Measurements from ENCODE around the gene TUBGCP6. TPM values are rescaled to one million over a fixed set of nuclear protein-coding genes. Genes with fewer than 3 reads are reported as not detected.

The TUBGCP6 gene
- total RNA-seq, 1 experiment from 2014 or later: 38.6 TPM

DNA sequence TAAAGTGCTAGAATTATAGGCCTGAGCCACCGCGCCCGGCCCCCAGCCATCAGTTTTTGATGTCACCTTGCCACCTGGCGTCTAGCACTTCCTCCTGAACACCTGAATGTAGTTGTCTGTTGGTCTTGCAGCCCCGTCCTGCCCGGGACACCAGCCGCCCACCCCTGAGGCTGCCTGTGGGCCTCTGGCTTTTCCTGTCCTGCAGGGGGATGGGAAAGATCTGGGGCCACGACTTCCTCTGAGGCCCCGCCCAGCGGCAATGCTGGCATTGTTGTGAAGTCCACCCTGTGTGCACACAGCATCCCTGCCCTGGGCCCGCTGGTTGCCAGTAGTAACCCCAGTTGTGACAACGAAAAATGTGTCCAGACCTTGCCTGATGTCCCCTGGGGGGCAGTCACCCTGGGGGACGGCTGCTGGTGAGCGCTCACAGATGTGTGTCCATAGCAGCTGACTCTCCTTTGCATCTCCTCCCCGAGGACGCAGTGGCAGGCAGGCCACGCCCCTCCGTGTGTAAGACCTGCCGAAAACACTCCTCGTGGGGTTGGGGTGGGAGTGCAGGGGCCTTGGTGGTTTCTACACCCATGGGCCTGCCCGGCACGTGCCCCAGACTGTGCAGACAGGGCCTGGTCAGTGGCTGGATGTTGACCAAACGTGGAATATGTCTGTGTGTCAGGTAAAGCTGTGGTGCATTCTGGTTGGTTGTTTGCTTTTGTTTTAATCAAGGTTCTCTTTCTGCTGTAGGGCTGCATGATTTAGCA is 37.3 kb downstream of the TUBGCP6 start:
- Histone ChIP-seq H3K4me3 (replicated peaks in 1 of 2; ENCODE audit: low read depth in 1 of 2, low read length in 2 of 2) (no peak overlapping the region), H3K27me3 (ENCODE audit: insufficient read depth, low read length) (no peaks in the 10 kb centered on the region), H3K9ac (ENCODE audit: low read length) (no peak overlapping the region), H3K9me3 (ENCODE audit: control insufficient read depth in 1 of 2, insufficient read depth in 1 of 2, low read depth in 1 of 2, low read length in 2 of 2) (peaks cover 0 to 8% of the 10 kb centered on the region in 2 experiments; a peak in 1 of 4 replicates), H3K36me3 (ENCODE audit: control insufficient read depth in 1 of 2, insufficient read depth in 2 of 2, low read length in 2 of 2) (peaks cover 6 to 11% of the 10 kb centered on the region in 2 experiments; a peak in 3 of 4 replicates), H3K9me2 (ENCODE audit: insufficient read depth) (no peaks in the 10 kb centered on the region), H3K79me2 (ENCODE audit: insufficient read depth, low read length) (0 out of 2 replicates have a peak, but pooled peaks cover 5% of the 10 kb centered on the region), H3K27ac (ENCODE audit: low read depth, low read length) (no peak overlapping the region), H4K20me1 (ENCODE audit: insufficient read depth) (no peaks in the 10 kb centered on the region), H3K4me2 (ENCODE audit: low read length) (no peak overlapping the region), H3K4me1 (ENCODE audit: control insufficient read depth in 1 of 2, insufficient read depth in 2 of 2, low read length in 2 of 2) (peaks cover 0 to 16% of the 10 kb centered on the region in 2 experiments; a peak in 2 of 4 replicates), H2AFZ (ENCODE audit: low read depth, low read length, poor library complexity, severe bottlenecking) (no peak overlapping the region)
- POLR2A ChIA-PET: no interaction called here
- no peak for ATAC-seq
- CTCF ChIA-PET: interaction anchor here (1.7 kb wide), 1 partner anchor 59 kb away, joined by 7 read pairs; no protein-coding TSS in a partner anchor
- no TSS peak for BruUV-seq (replicated peaks)
- RAD21 ChIA-PET (ENCODE audit: low non-redundant PET in 1 of 2, low total read pairs in 2 of 2, uncharacterized antibody in 2 of 2, unreplicated experiment in 2 of 2): no interaction called here
- DNase-seq (ENCODE audit: low read depth, low spot score): no peak
- intact Hi-C loops (cut with micrococcal nuclease): loop anchor here (10.0 kb wide), 1 partner anchor 273 kb away; no protein-coding TSS in a partner anchor
- TF ChIP-seq EGR1 (IDR thresholded peaks at IDR 0.05; ENCODE audit: low read depth) (no peak), FOSL1 (IDR thresholded peaks at IDR 0.05; ENCODE audit: low read depth) (no peak), YY1 (IDR thresholded peaks at IDR 0.05; ENCODE audit: extremely low read depth, insufficient replicate concordance, low read depth, low read length) (no peak), TCF7L2 (IDR thresholded peaks at IDR 0.05; ENCODE audit: borderline replicate concordance, extremely low read depth, insufficient read depth, insufficient read length) (no peak), EZH2 (IDR thresholded peaks at IDR 0.05) (no peak), EZH2phosphoT487 (IDR thresholded peaks at IDR 0.05; ENCODE audit: borderline replicate concordance) (no peak), SRF (IDR thresholded peaks at IDR 0.05; ENCODE audit: low read depth) (no peak), CEBPB (IDR thresholded peaks at IDR 0.05; ENCODE audit: low read depth) (no peak), CBX3 (IDR thresholded peaks at IDR 0.05; ENCODE audit: low read depth) (no peak)
- TF ChIP-seq, protein P1, sequence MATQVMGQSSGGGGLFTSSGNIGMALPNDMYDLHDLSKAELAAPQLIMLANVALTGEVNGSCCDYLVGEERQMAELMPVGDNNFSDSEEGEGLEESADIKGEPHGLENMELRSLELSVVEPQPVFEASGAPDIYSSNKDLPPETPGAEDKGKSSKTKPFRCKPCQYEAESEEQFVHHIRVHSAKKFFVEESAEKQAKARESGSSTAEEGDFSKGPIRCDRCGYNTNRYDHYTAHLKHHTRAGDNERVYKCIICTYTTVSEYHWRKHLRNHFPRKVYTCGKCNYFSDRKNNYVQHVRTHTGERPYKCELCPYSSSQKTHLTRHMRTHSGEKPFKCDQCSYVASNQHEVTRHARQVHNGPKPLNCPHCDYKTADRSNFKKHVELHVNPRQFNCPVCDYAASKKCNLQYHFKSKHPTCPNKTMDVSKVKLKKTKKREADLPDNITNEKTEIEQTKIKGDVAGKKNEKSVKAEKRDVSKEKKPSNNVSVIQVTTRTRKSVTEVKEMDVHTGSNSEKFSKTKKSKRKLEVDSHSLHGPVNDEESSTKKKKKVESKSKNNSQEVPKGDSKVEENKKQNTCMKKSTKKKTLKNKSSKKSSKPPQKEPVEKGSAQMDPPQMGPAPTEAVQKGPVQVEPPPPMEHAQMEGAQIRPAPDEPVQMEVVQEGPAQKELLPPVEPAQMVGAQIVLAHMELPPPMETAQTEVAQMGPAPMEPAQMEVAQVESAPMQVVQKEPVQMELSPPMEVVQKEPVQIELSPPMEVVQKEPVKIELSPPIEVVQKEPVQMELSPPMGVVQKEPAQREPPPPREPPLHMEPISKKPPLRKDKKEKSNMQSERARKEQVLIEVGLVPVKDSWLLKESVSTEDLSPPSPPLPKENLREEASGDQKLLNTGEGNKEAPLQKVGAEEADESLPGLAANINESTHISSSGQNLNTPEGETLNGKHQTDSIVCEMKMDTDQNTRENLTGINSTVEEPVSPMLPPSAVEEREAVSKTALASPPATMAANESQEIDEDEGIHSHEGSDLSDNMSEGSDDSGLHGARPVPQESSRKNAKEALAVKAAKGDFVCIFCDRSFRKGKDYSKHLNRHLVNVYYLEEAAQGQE (IDR thresholded peaks at IDR 0.05; ENCODE audit: low read depth): no peak
- TF ChIP-seq, protein P2, sequence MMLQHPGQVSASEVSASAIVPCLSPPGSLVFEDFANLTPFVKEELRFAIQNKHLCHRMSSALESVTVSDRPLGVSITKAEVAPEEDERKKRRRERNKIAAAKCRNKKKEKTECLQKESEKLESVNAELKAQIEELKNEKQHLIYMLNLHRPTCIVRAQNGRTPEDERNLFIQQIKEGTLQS (IDR thresholded peaks at IDR 0.05): no peak

Data from HCT116 (cell line).